Smooth muscle cell (in vitro differentiated cells): ENCODE measurements around the gene TMEM184B. TPM values are rescaled to one million over a fixed set of nuclear protein-coding genes. Genes with fewer than 3 reads are reported as not detected.

Source experiments
- DNase-seq: peaks from one replicate; lab custom pipeline; 2025; ENCODE audit not compliant: unreplicated experiment; lab: John Stamatoyannopoulos, UW
- H2AFZ ChIP-seq: fragments of 200-600 bp; sonication (generic); 2 replicates; pipeline ENCODE4 v1.6.0; 2016; ENCODE audit warnings: antibody characterized with exemption, low read depth, mild to moderate bottlenecking
- H3F3A ChIP-seq: fragments of 200-600 bp; sonication (generic); 2 replicates; pipeline ENCODE4 v1.6.0; 2017; ENCODE audit warnings: antibody characterized with exemption, low read depth
- H3K27ac ChIP-seq: fragments of 200-600 bp; sonication (generic); 2 replicates; pipeline ENCODE4 v1.5.1; 2016; ENCODE audit warnings: low read depth, mild to moderate bottlenecking
- H3K27me3 ChIP-seq: fragments of 200-600 bp; sonication (generic); 2 replicates; pipeline ENCODE4 v1.6.1; 2016; ENCODE audit warnings: low read depth, mild to moderate bottlenecking
- H3K36me3 ChIP-seq: fragments of 200-600 bp; sonication (generic); 2 replicates; pipeline ENCODE4 v1.5.1; 2016; ENCODE audit warnings: low read depth
- H3K4me1 ChIP-seq: fragments of 200-600 bp; sonication (generic); 2 replicates; pipeline ENCODE4 v1.5.1; 2016; ENCODE audit warnings: low read depth
- H3K4me2 ChIP-seq: fragments of 200-600 bp; sonication (generic); 2 replicates; pipeline ENCODE4 v1.6.0; 2016; ENCODE audit warnings: mild to moderate bottlenecking
- H3K4me3 ChIP-seq: fragments of 200-600 bp; sonication (generic); 2 replicates; pipeline ENCODE4 v1.5.1; 2016; ENCODE audit warnings: mild to moderate bottlenecking
- H3K79me2 ChIP-seq: fragments of 200-600 bp; sonication (generic); 2 replicates; pipeline ENCODE4 v1.6.0; 2016; ENCODE audit warnings: low read depth, mild to moderate bottlenecking
- H3K9ac ChIP-seq: fragments of 200-600 bp; sonication (generic); 2 replicates; pipeline ENCODE4 v1.6.0; 2016; ENCODE audit warnings: low read depth
- H3K9me3 ChIP-seq: fragments of 200-600 bp; sonication (generic); replicated peaks from 2 replicates; pipeline ENCODE4 v1.5.1; 2016; ENCODE audit warnings: low read depth
- H4K20me1 ChIP-seq: fragments of 200-600 bp; sonication (generic); 2 replicates; pipeline ENCODE4 v1.6.0; 2016; ENCODE audit warnings: low read depth
- CTCF ChIP-seq: fragments of 200-600 bp; sonication (generic); IDR thresholded peaks from 2 replicates; pipeline ENCODE4 v1.5.1; 2017; ENCODE audit warnings: borderline replicate concordance, mild to moderate bottlenecking, antibody characterized with exemption; ENCODE audit not compliant: insufficient read depth, poor library complexity, severe bottlenecking
- WGBS: methylation state at CpG from one replicate; pipeline ENCODE4 v1.1.7; 2016; ENCODE audit warnings: low lambda C conversion rate; 5-methylcytosine and 5-hydroxymethylcytosine counted together
- polyA plus RNA-seq: library from polyadenylated mRNA; unstranded; fragments of >200 nt; fragmentation: Nextera tagmentation; extraction: Ambion mirVana; gene quantifications from 2 replicates; pipeline ENCODE4 v1.2.1, GENCODE V29; 2016
- total RNA-seq: library from RNA; depleted of rRNA; stranded (reverse); fragments of >200 nt; gene quantifications from 2 replicates; pipeline ENCODE4 v1.2.3, GENCODE V29; 2014

The TMEM184B gene
- total and polyA plus RNA-seq, 2 experiments from 2014 or later, result 34.1 to 96.3 TPM

GRCh38 chr22:38298312-38299005, 25.6 kb upstream of the TMEM184B start:
- no peak overlapping the region for H2AFZ ChIP-seq
- H3F3A ChIP-seq, result no peaks in the 10 kb centered on the region
- DNase-seq, result no peak
- peak overlapping the region; percentile 60 for H3K9ac ChIP-seq
- no peaks in the 10 kb centered on the region for H3K9me3 ChIP-seq
- H3K4me2 ChIP-seq, result no peak overlapping the region
- H3K27me3 ChIP-seq, result no peaks in the 10 kb centered on the region
- peak overlapping the region; percentile 85 for H3K27ac ChIP-seq
- 72% methylated on average over 24 of the region's 25 CpGs for WGBS
- H3K79me2 ChIP-seq, result peaks cover 33% of the 10 kb centered on the region
- TF ChIP-seq CTCF, result peak; percentile 45
- no peaks in the 10 kb centered on the region for H3K36me3 ChIP-seq
- no peak overlapping the region for H3K4me3 ChIP-seq
- H4K20me1 ChIP-seq, result peaks cover 100% of the 10 kb centered on the region
- H3K4me1 ChIP-seq, result no peaks in the 10 kb centered on the region

- no peak for DNase-seq
- peaks cover 12% of the 10 kb centered on the region for H3K79me2 ChIP-seq
- H3F3A ChIP-seq, result peaks cover 6% of the 10 kb centered on the region
- H3K36me3 ChIP-seq, result no peaks in the 10 kb centered on the region
- TF ChIP-seq CTCF, result no peak
- no peaks in the 10 kb centered on the region for H3K4me1 ChIP-seq
- no peaks in the 10 kb centered on the region for H3K27me3 ChIP-seq
- no peak overlapping the region for H3K9ac ChIP-seq
- H3K4me2 ChIP-seq, result no peak overlapping the region
- H3K27ac ChIP-seq, result no peak overlapping the region
- WGBS, result 95% methylated on average over 4 of the region's 4 CpGs
- H2AFZ ChIP-seq, result no peak overlapping the region
- H3K4me3 ChIP-seq, result no peak overlapping the region
- H4K20me1 ChIP-seq, result peaks cover 91% of the 10 kb centered on the region
- H3K9me3 ChIP-seq, result no peaks in the 10 kb centered on the region
Observed at GRCh38 chr22:38296372-38296771, 23.6 kb upstream of the TMEM184B start.

- Histone ChIP-seq H3K4me1 (no peaks in the 10 kb centered on the region), H4K20me1 (peaks cover 90% of the 10 kb centered on the region), H3K79me2 (peaks cover 12% of the 10 kb centered on the region), H3F3A (peaks cover 6% of the 10 kb centered on the region), H3K4me2 (no peak overlapping the region), H3K4me3 (no peak overlapping the region), H3K9ac (no peak overlapping the region), H3K9me3 (no peaks in the 10 kb centered on the region), H3K27ac (no peak overlapping the region), H3K36me3 (no peaks in the 10 kb centered on the region), H2AFZ (no peak overlapping the region), H3K27me3 (no peaks in the 10 kb centered on the region)
- DNase-seq, result no peak
- no peak for TF ChIP-seq CTCF
- 96% methylated on average over 9 of the region's 9 CpGs for WGBS
Observed at GRCh38 chr22:38295863-38296262, 23.1 kb upstream of the TMEM184B start.

- no peak overlapping the region for H3K4me3 ChIP-seq
- TF ChIP-seq CTCF, result no peak
- H3K27me3 ChIP-seq, result no peaks in the 10 kb centered on the region
- H3K9ac ChIP-seq, result no peak overlapping the region
- H3K36me3 ChIP-seq, result no peaks in the 10 kb centered on the region
- DNase-seq, result no peak
- no peaks in the 10 kb centered on the region for H3K9me3 ChIP-seq
- H3F3A ChIP-seq, result peaks cover 7% of the 10 kb centered on the region
- no peak overlapping the region for H2AFZ ChIP-seq
- H4K20me1 ChIP-seq, result peaks cover 89% of the 10 kb centered on the region
- H3K4me2 ChIP-seq, result no peak overlapping the region
- WGBS, result 100% methylated on average over 6 of the region's 6 CpGs
- no peak overlapping the region for H3K27ac ChIP-seq
- no peaks in the 10 kb centered on the region for H3K4me1 ChIP-seq
- peaks cover 12% of the 10 kb centered on the region for H3K79me2 ChIP-seq
Observed at GRCh38 chr22:38295339-38295738, 22.5 kb upstream of the TMEM184B start.
